Measurements from ENCODE around the gene C20orf96.

The C20orf96 gene

DNA sequence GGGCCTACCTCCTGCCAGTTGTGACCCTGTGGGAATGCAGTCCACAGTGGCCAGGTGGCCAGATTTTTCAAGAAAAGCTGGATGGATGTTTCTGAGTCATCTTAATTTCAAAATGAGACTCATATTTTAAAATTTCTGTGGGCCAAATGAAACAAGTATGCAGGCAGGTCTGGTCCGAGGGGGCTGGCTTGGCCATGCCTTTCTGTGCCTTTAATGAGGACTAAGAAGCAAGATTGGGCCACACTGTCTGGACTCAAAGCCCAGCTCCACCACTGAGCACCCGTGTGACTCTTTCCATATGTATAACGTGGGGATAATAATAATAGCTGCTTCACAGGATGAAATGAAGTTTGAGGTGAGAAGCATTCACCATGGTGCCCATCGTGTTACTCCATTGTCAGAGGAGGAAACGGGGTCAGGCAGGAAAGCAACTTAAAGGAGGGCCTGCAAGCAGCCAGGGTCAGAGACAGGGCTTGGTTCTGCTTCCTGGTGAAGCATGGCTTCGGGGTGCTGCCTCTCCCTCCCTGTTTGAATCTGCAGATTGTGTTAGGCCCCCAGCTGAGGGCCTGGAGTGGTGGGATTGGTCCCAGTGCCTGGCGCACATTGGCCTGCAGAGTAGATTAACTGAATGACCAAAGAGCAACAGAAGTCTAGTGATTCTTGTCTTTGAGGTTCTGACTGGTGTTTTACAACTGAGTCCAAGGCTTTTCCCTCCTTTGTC lies 38.6 kb upstream of the C20orf96 start:
- Histone ChIP-seq H3K36me3 (peaks cover 0 to 1% (median 0%) of the 10 kb centered on the region in 3 donors), H3K27ac (peak overlapping the region; percentile 95 to 96), H3K4me1 (peaks cover 0 to 44% (median 17%) of the 10 kb centered on the region in 4 donors), H3K9me3 (no peaks in the 10 kb centered on the region), H3K27me3 (no peaks in the 10 kb centered on the region), H3K4me3 (no peak overlapping the region)
- TF ChIP-seq CTCF (IDR thresholded peaks at IDR 0.05), result no peak
- intact Hi-C loops (cut with DNase I; ENCODE audit: low total_unique reads), result loop anchor here (1.0 kb wide), 1 partner anchor 18 kb away; the partner anchor contains the start of gene NRSN2
- no peak for DNase-seq

DNA sequence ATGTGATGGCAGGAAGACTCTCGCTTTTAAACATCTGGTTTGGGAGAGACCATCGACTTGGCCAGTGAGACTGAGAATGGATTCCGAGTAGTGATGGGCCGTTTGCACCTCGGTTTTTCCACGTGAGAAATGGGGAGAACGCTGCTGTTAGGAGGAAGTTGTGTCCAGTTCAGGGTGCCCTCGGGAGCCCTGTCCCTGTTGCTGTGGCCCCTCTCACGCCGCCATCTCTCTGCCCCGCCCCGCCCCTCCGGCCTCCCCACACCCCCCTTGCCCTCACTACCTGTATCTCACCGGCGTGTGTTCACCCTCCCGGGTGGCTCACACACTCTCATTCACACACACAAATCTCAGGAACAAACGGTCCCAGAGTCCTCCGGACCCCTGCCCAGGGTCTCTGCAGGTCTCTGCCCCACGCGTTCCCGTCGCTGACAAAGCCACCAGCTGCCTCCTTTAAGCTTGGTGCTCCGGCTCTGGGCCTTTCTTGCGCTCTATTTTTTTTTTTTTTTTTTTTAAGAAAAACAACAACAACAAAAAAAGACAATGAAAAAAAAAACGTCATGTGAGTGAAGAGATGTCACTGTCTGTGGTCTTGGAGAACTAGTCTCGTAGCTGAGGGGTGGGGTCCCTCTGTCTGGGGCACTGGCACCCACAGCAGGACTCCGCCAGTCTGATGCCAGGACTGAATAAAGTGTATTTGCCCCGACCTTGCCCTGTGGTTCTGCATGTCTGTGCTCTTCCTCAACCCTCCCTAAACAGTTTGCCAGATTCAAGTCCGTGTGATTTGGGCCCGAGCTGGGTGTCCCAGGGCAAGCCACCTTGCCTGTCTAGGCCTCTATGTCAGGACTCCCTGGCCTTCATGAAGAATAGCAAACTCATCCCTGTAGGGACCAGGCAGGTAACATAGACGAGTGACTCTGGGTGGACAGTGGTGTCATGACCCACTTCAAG lies 37.8 kb upstream of the C20orf96 start:
- no peak for TF ChIP-seq CTCF (IDR thresholded peaks at IDR 0.05)
- H3K36me3 ChIP-seq, result no peaks in the 10 kb centered on the region
- peak overlapping the region; percentile 95 to 96 for H3K27ac ChIP-seq
- no peaks in the 10 kb centered on the region for H3K9me3 ChIP-seq
- intact Hi-C loops (cut with DNase I; ENCODE audit: low total_unique reads), result loop anchor here (1.0 kb wide), 1 partner anchor 19 kb away; the partner anchor contains the start of gene NRSN2
- no peaks in the 10 kb centered on the region for H3K27me3 ChIP-seq
- DNase-seq, result no peak
- peaks cover 0 to 44% (median 23%) of the 10 kb centered on the region in 4 donors for H3K4me1 ChIP-seq
- H3K4me3 ChIP-seq, result peak overlapping the region; percentile 73 to 92

GRCh38 chr20:327186-328026 lies 36.9 kb upstream of the C20orf96 start:
- no peaks in the 10 kb centered on the region for H3K36me3 ChIP-seq
- intact Hi-C loops (cut with DNase I; ENCODE audit: low total_unique reads), result loop anchor here (1.0 kb wide), 1 partner anchor 20 kb away; the partner anchor contains the start of gene NRSN2
- TF ChIP-seq CTCF (IDR thresholded peaks at IDR 0.05), result no peak

DNA sequence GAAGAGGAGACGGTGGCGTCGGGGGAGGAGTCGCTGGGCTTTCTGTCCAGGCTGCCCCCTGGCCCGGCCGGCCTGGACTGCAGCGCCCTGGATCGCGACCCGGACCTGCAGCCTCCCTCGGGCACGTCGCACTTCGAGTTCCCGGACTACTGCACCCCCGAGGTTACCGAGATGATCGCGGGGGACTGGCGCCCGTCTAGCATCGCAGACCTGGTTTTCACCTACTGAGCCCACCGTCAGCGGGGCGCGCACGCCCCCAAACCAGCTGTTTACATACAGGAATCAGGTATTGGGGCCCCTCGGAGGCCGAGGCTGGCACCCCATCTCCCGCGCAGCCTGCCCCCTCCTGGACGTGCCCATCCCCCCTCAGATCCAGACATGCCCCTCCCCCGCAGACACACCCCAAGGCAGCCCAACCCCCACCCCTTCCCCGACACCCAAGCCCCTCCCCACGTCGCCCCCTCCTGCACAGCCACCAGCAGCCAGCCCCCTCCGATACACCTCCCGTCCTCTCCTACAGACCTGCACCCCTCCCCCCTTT lies 36.2 kb upstream of the C20orf96 start:
- no peak for TF ChIP-seq CTCF (IDR thresholded peaks at IDR 0.05)
- Histone ChIP-seq H3K4me3 (peak overlapping the region; percentile 73 to 92), H3K4me1 (peaks cover 0 to 44% (median 23%) of the 10 kb centered on the region in 4 donors), H3K36me3 (no peaks in the 10 kb centered on the region), H3K27me3 (no peaks in the 10 kb centered on the region), H3K9me3 (no peaks in the 10 kb centered on the region), H3K27ac (peak overlapping the region; percentile 95 to 96)
- intact Hi-C loops (cut with DNase I; ENCODE audit: low total_unique reads), result no loop called here
- DNase-seq, result no peak

More at GRCh38 chr20:327186-328026, 36.9 kb upstream of the C20orf96 start:
- Histone ChIP-seq H3K27ac (peak overlapping the region; percentile 95 to 96), H3K4me3 (peak overlapping the region; percentile 73 to 92), H3K27me3 (no peaks in the 10 kb centered on the region), H3K9me3 (no peaks in the 10 kb centered on the region), H3K4me1 (peaks cover 0 to 44% (median 23%) of the 10 kb centered on the region in 4 donors)
- peak; percentile 80 to 92 for DNase-seq
